ENCODE results near the gene LIN7A. TPM values are rescaled to one million over a fixed set of nuclear protein-coding genes. Genes with fewer than 3 reads are reported as not detected.

Gene LIN7A
- total and polyA plus RNA-seq, 2 of the 8 experiments (the other 6 are each of a cell fraction or from before 2014, with no cell fraction given), result 5.8 to 22.0 TPM

- TF ChIP-seq, protein P1, sequence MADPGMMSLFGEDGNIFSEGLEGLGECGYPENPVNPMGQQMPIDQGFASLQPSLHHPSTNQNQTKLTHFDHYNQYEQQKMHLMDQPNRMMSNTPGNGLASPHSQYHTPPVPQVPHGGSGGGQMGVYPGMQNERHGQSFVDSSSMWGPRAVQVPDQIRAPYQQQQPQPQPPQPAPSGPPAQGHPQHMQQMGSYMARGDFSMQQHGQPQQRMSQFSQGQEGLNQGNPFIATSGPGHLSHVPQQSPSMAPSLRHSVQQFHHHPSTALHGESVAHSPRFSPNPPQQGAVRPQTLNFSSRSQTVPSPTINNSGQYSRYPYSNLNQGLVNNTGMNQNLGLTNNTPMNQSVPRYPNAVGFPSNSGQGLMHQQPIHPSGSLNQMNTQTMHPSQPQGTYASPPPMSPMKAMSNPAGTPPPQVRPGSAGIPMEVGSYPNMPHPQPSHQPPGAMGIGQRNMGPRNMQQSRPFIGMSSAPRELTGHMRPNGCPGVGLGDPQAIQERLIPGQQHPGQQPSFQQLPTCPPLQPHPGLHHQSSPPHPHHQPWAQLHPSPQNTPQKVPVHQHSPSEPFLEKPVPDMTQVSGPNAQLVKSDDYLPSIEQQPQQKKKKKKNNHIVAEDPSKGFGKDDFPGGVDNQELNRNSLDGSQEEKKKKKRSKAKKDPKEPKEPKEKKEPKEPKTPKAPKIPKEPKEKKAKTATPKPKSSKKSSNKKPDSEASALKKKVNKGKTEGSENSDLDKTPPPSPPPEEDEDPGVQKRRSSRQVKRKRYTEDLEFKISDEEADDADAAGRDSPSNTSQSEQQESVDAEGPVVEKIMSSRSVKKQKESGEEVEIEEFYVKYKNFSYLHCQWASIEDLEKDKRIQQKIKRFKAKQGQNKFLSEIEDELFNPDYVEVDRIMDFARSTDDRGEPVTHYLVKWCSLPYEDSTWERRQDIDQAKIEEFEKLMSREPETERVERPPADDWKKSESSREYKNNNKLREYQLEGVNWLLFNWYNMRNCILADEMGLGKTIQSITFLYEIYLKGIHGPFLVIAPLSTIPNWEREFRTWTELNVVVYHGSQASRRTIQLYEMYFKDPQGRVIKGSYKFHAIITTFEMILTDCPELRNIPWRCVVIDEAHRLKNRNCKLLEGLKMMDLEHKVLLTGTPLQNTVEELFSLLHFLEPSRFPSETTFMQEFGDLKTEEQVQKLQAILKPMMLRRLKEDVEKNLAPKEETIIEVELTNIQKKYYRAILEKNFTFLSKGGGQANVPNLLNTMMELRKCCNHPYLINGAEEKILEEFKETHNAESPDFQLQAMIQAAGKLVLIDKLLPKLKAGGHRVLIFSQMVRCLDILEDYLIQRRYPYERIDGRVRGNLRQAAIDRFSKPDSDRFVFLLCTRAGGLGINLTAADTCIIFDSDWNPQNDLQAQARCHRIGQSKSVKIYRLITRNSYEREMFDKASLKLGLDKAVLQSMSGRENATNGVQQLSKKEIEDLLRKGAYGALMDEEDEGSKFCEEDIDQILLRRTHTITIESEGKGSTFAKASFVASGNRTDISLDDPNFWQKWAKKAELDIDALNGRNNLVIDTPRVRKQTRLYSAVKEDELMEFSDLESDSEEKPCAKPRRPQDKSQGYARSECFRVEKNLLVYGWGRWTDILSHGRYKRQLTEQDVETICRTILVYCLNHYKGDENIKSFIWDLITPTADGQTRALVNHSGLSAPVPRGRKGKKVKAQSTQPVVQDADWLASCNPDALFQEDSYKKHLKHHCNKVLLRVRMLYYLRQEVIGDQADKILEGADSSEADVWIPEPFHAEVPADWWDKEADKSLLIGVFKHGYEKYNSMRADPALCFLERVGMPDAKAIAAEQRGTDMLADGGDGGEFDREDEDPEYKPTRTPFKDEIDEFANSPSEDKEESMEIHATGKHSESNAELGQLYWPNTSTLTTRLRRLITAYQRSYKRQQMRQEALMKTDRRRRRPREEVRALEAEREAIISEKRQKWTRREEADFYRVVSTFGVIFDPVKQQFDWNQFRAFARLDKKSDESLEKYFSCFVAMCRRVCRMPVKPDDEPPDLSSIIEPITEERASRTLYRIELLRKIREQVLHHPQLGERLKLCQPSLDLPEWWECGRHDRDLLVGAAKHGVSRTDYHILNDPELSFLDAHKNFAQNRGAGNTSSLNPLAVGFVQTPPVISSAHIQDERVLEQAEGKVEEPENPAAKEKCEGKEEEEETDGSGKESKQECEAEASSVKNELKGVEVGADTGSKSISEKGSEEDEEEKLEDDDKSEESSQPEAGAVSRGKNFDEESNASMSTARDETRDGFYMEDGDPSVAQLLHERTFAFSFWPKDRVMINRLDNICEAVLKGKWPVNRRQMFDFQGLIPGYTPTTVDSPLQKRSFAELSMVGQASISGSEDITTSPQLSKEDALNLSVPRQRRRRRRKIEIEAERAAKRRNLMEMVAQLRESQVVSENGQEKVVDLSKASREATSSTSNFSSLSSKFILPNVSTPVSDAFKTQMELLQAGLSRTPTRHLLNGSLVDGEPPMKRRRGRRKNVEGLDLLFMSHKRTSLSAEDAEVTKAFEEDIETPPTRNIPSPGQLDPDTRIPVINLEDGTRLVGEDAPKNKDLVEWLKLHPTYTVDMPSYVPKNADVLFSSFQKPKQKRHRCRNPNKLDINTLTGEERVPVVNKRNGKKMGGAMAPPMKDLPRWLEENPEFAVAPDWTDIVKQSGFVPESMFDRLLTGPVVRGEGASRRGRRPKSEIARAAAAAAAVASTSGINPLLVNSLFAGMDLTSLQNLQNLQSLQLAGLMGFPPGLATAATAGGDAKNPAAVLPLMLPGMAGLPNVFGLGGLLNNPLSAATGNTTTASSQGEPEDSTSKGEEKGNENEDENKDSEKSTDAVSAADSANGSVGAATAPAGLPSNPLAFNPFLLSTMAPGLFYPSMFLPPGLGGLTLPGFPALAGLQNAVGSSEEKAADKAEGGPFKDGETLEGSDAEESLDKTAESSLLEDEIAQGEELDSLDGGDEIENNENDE (IDR thresholded peaks at IDR 0.05; ENCODE audit: insufficient replicate concordance, low read length), result no peak
- no peak for TF ChIP-seq MAFK (IDR thresholded peaks at IDR 0.05; ENCODE audit: low read depth, low read length)
- no peak for TF ChIP-seq RNF2 (IDR thresholded peaks at IDR 0.05; ENCODE audit: borderline replicate concordance, low read depth, low read length, missing control alignments, poor library complexity, severe bottlenecking)
- no peak for TF ChIP-seq ATF3 (IDR thresholded peaks at IDR 0.05; ENCODE audit: insufficient read depth, low read depth, low read length)
- TF ChIP-seq SIRT6 (IDR thresholded peaks at IDR 0.05; ENCODE audit: low read length), result no peak
- TF ChIP-seq ZNF274 (IDR thresholded peaks at IDR 0.05; ENCODE audit: borderline replicate concordance, extremely low read depth, low read length), result no peak
Observed at GRCh38 chr12:80968326-80968725, 30.6 kb upstream of the LIN7A start (continued).
